Neuronal stem cell (in vitro differentiated cells): ENCODE measurements around the gene RAD51B.

Experiments
- DNase-seq: peaks from one replicate; pipeline ENCODE4 v3.0.0-alpha.2; 2013; ENCODE audit warnings: low spot score
- H2AFZ ChIP-seq: one replicate; pipeline ENCODE4 v1.6.1; 2013; ENCODE audit warnings: mild to moderate bottlenecking, low read length, inconsistent platforms
- H2AK5ac ChIP-seq: 2 replicates; pipeline ENCODE4 v1.6.1; 2013; ENCODE audit warnings: low read depth, mild to moderate bottlenecking, inconsistent platforms, low read length, moderate library complexity, mixed read lengths
- H2BK120ac ChIP-seq: 2 replicates; pipeline ENCODE4 v1.6.1; 2013; ENCODE audit warnings: low read depth, mild to moderate bottlenecking, inconsistent platforms, low read length, moderate library complexity, mixed read lengths
- H2BK12ac ChIP-seq: one replicate; pipeline ENCODE4 v1.6.1; 2013; ENCODE audit warnings: low read length, inconsistent platforms
- H2BK15ac ChIP-seq: 2 replicates; pipeline ENCODE4 v1.6.1; 2013; ENCODE audit warnings: mild to moderate bottlenecking, low read length, inconsistent platforms, mixed read lengths
- H2BK5ac ChIP-seq: one replicate; pipeline ENCODE4 v1.6.1; 2013; ENCODE audit warnings: inconsistent platforms, mild to moderate bottlenecking, low read length, moderate library complexity
- H3K14ac ChIP-seq: one replicate; pipeline ENCODE4 v1.6.1; 2013; ENCODE audit warnings: low read length, inconsistent platforms
- H3K18ac ChIP-seq: 2 replicates; pipeline ENCODE4 v1.6.1; 2013; ENCODE audit warnings: low read length, inconsistent platforms
- H3K23ac ChIP-seq: 2 replicates; pipeline ENCODE4 v1.6.1; 2013; ENCODE audit warnings: low read depth, mild to moderate bottlenecking, mixed read lengths, low read length, inconsistent platforms; ENCODE audit not compliant: poor library complexity
- H3K27ac ChIP-seq: replicated peaks from 3 replicates; pipeline ENCODE4 v1.5.1; 2013; ENCODE audit warnings: low read length, inconsistent platforms
- H3K27me3 ChIP-seq, 3 experiments: 2 replicates each; pipeline ENCODE4 v1.6.1; 2013; ENCODE audit warnings: low read length in 3 of 3, mild to moderate bottlenecking in 2 of 3, inconsistent platforms in 1 of 3, low read depth in 1 of 3, mixed read lengths in 1 of 3, moderate library complexity in 1 of 3; ENCODE audit not compliant: control insufficient read depth in 3 of 3, insufficient read depth in 3 of 3
- H3K36me3 ChIP-seq, 2 donors: replicated peaks in 1 of 2; 2 replicates each; pipeline ENCODE4 v1.6.1; 2013; ENCODE audit warnings: low read length in 2 of 2; ENCODE audit not compliant: control insufficient read depth in 2 of 2, insufficient read depth in 2 of 2
- H3K4ac ChIP-seq: 2 replicates; pipeline ENCODE4 v1.6.1; 2013; ENCODE audit warnings: inconsistent platforms, mild to moderate bottlenecking, low read length, moderate library complexity
- H3K4me1 ChIP-seq, 2 donors: 1 replicate in 1 of 2; 2 replicates in 1 of 2; pipeline ENCODE4 v1.6.1; 2013; ENCODE audit warnings: low read length in 2 of 2, low read depth in 1 of 2; ENCODE audit not compliant: control insufficient read depth in 2 of 2, insufficient read depth in 1 of 2
- H3K4me2 ChIP-seq: one replicate; pipeline ENCODE4 v1.6.1; 2013; ENCODE audit warnings: mild to moderate bottlenecking, low read length, inconsistent platforms; ENCODE audit not compliant: insufficient read depth, poor library complexity, severe bottlenecking
- H3K4me3 ChIP-seq, 2 donors: 2 replicates each; pipeline ENCODE4 v1.5.1; 2013; ENCODE audit warnings: low read length in 2 of 2, mild to moderate bottlenecking in 2 of 2, inconsistent platforms in 1 of 2, moderate library complexity in 1 of 2
- H3K79me1 ChIP-seq: one replicate; pipeline ENCODE4 v1.6.1; 2013; ENCODE audit warnings: low read depth, mild to moderate bottlenecking, inconsistent platforms, low read length, moderate library complexity
- H3K9ac ChIP-seq: one replicate; pipeline ENCODE4 v1.6.1; 2013; ENCODE audit warnings: mild to moderate bottlenecking, low read depth, low read length, inconsistent platforms; ENCODE audit not compliant: poor library complexity
- H3K9me3 ChIP-seq, 2 donors: replicated peaks in 1 of 2; 2 replicates each; pipeline versions ENCODE3 to v1.6.1; 2013; ENCODE audit warnings: low read length in 2 of 2, mild to moderate bottlenecking in 2 of 2, inconsistent platforms in 1 of 2, low read depth in 1 of 2, mixed read lengths in 1 of 2, moderate library complexity in 1 of 2; ENCODE audit not compliant: control insufficient read depth in 2 of 2, insufficient read depth in 1 of 2
- H4K8ac ChIP-seq: one replicate; pipeline ENCODE4 v1.6.1; 2013; ENCODE audit warnings: low read depth, mild to moderate bottlenecking, inconsistent platforms, low read length, moderate library complexity
- H4K91ac ChIP-seq: one replicate; pipeline ENCODE4 v1.6.1; 2013; ENCODE audit warnings: low read length, low read depth, mild to moderate bottlenecking, inconsistent platforms; ENCODE audit not compliant: poor library complexity
- WGBS, 2 donors: extraction: QIAGEN DNeasy Blood & Tissue Kit; methylation state at CpG; one replicate each; pipeline ENCODE4 v1.1.7; 2013; ENCODE audit warnings: missing lambda C conversion rate in 2 of 2, mixed read lengths in 1 of 2; ENCODE audit not compliant: insufficient read length in 2 of 2, insufficient replicate concordance in 1 of 2; ENCODE audit errors: extremely low coverage in 2 of 2; 5-methylcytosine and 5-hydroxymethylcytosine counted together

RAD51B gene

GRCh38 chr14:68414121-68414520 is 594.5 kb downstream of the RAD51B start:
- no peak overlapping the region for H3K23ac ChIP-seq
- no peaks in the 10 kb centered on the region for H3K79me1 ChIP-seq
- no peak overlapping the region for H3K18ac ChIP-seq
- no peak overlapping the region for H2AFZ ChIP-seq
- H4K8ac ChIP-seq = no peak overlapping the region
- no CpG with 5 or more reads among the region's 2 CpGs for WGBS, 2 donors
- no peak for DNase-seq
- H3K36me3 ChIP-seq = no peaks in the 10 kb centered on the region
- no peak overlapping the region for H3K4me2 ChIP-seq
- no peak overlapping the region for H2BK5ac ChIP-seq
- no peak overlapping the region for H2AK5ac ChIP-seq
- H3K9ac ChIP-seq = no peak overlapping the region
- no peak overlapping the region for H4K91ac ChIP-seq
- H3K4ac ChIP-seq = no peak overlapping the region
- no peak overlapping the region for H2BK120ac ChIP-seq
- H2BK12ac ChIP-seq = no peak overlapping the region
- H2BK15ac ChIP-seq = no peak overlapping the region
- no peak overlapping the region for H3K14ac ChIP-seq
- no peaks in the 10 kb centered on the region for H3K9me3 ChIP-seq
- H3K4me1 ChIP-seq = peaks cover 2 to 3% of the 10 kb centered on the region in 2 donors
- no peak overlapping the region for H3K27ac ChIP-seq
- no peak overlapping the region for H3K4me3 ChIP-seq
- H3K27me3 ChIP-seq = no peaks in the 10 kb centered on the region

GRCh38 chr14:68416171-68416570 is 596.6 kb downstream of the RAD51B start:
- Histone ChIP-seq H3K9me3 (no peaks in the 10 kb centered on the region), H2BK5ac (no peak overlapping the region), H3K23ac (no peak overlapping the region), H3K14ac (no peak overlapping the region), H2AFZ (no peak overlapping the region), H3K79me1 (no peaks in the 10 kb centered on the region), H3K4me1 (peaks cover 3 to 5% of the 10 kb centered on the region in 2 donors), H3K18ac (no peak overlapping the region), H3K4me3 (no peak overlapping the region), H4K8ac (no peak overlapping the region), H2BK15ac (no peak overlapping the region), H2BK12ac (no peak overlapping the region), H3K27me3 (no peaks in the 10 kb centered on the region), H2BK120ac (no peak overlapping the region), H3K27ac (no peak overlapping the region), H3K4ac (no peak overlapping the region), H4K91ac (no peak overlapping the region), H3K36me3 (no peaks in the 10 kb centered on the region), H3K9ac (no peak overlapping the region), H2AK5ac (no peak overlapping the region), H3K4me2 (no peak overlapping the region)
- no peak for DNase-seq
- WGBS, 2 donors = no CpG with 5 or more reads among the region's 4 CpGs

GRCh38 chr14:68417009-68417650 is 597.6 kb downstream of the RAD51B start:
- H3K27ac ChIP-seq = no peak overlapping the region
- no peak overlapping the region for H3K18ac ChIP-seq
- no peak overlapping the region for H2AK5ac ChIP-seq
- H3K4me2 ChIP-seq = no peak overlapping the region
- H3K4me3 ChIP-seq = no peak overlapping the region
- H3K9me3 ChIP-seq = peaks cover 0 to 4% of the 10 kb centered on the region in 2 donors
- no peak overlapping the region for H3K23ac ChIP-seq
- no peak overlapping the region for H2BK5ac ChIP-seq
- no peak for DNase-seq
- H4K91ac ChIP-seq = no peak overlapping the region
- no peak overlapping the region for H2BK15ac ChIP-seq
- H3K36me3 ChIP-seq = no peaks in the 10 kb centered on the region
- no peak overlapping the region for H3K9ac ChIP-seq
- H4K8ac ChIP-seq = no peak overlapping the region
- H2BK120ac ChIP-seq = no peak overlapping the region
- no peak overlapping the region for H2BK12ac ChIP-seq
- H3K4me1 ChIP-seq = peaks cover 3 to 5% of the 10 kb centered on the region in 2 donors
- no peak overlapping the region for H3K14ac ChIP-seq
- WGBS, 2 donors = no CpG with 5 or more reads among the region's 5 CpGs
- no peak overlapping the region for H2AFZ ChIP-seq
- no peaks in the 10 kb centered on the region for H3K27me3 ChIP-seq
- no peaks in the 10 kb centered on the region for H3K79me1 ChIP-seq
- no peak overlapping the region for H3K4ac ChIP-seq

- no peak overlapping the region for H3K4ac ChIP-seq
- H4K91ac ChIP-seq = no peak overlapping the region
- H3K27ac ChIP-seq = no peak overlapping the region
- no peaks in the 10 kb centered on the region for H3K27me3 ChIP-seq
- no peaks in the 10 kb centered on the region for H3K79me1 ChIP-seq
- H3K14ac ChIP-seq = no peak overlapping the region
- no peak overlapping the region for H3K4me2 ChIP-seq
- DNase-seq = no peak
- WGBS, 2 donors = no CpG with 5 or more reads among the region's 3 CpGs
- no peak overlapping the region for H4K8ac ChIP-seq
- no peak overlapping the region for H3K4me3 ChIP-seq
- H3K9me3 ChIP-seq = peaks cover 0 to 4% of the 10 kb centered on the region in 2 donors
- peaks cover 3 to 5% of the 10 kb centered on the region in 2 donors for H3K4me1 ChIP-seq
- no peaks in the 10 kb centered on the region for H3K36me3 ChIP-seq
- H3K18ac ChIP-seq = no peak overlapping the region
- no peak overlapping the region for H3K23ac ChIP-seq
- H2BK5ac ChIP-seq = no peak overlapping the region
- no peak overlapping the region for H2AFZ ChIP-seq
- no peak overlapping the region for H2BK15ac ChIP-seq
- H2BK12ac ChIP-seq = no peak overlapping the region
- H2AK5ac ChIP-seq = no peak overlapping the region
- H2BK120ac ChIP-seq = no peak overlapping the region
- no peak overlapping the region for H3K9ac ChIP-seq
These were observed 598.9 kb downstream of the RAD51B start for GRCh38 chr14:68418174-68419118.
